Right renal cortex interstitium (tissue), 3 donors: ENCODE measurements around the gene ELOVL6. TPM values are rescaled to one million over a fixed set of nuclear protein-coding genes. Genes with fewer than 3 reads are reported as not detected.
"Not testable (repeated sequence)": the region's sequence is repeated elsewhere in the genome, so short reads cannot be mapped to it uniquely, and the experiment has no call there.

Experiments
- DNase-seq, 3 donors: peaks; one replicate each; pipeline ENCODE4 v3.0.0-alpha.2; 2013; ENCODE audit warnings: low read depth in 3 of 3, low spot score in 2 of 3
- polyA plus RNA-seq, 3 donors: library from polyadenylated mRNA; unstranded; fragments of 120-200 nt; gene quantifications; one replicate each; pipeline ENCODE4 v1.2.1, GENCODE V29; 2013; ENCODE audit not compliant: insufficient read length in 3 of 3

ELOVL6 gene
- polyA plus RNA-seq = 10 to 100 TPM; 31.5 to 36.7 (median 33.5) TPM

- peak in 2 of 3 donors; percentile 57 to 62 for DNase-seq
Observed at GRCh38 chr4:110198435-110199416, at the start of gene ELOVL6. TSS of gene ELOVL6 (minus strand) at chr4:110198615. CDS start at chr4:110198335, 280 bp downstream.

GRCh38 chr4:110248100-110248499 lies 49.7 kb upstream of the ELOVL6 start:
- no peak for DNase-seq

- no peak for DNase-seq
Observed at GRCh38 chr4:110247591-110247990, 49.2 kb upstream of the ELOVL6 start.

GRCh38 chr4:110245577-110245976 lies 47.2 kb upstream of the ELOVL6 start:
- DNase-seq = no peak

- no peak for DNase-seq
Observed at GRCh38 chr4:110236324-110236723, 37.9 kb upstream of the ELOVL6 start.

- not testable (repeated sequence) for DNase-seq
Observed at GRCh38 chr4:110233581-110233980, 35.2 kb upstream of the ELOVL6 start.

- no peak for DNase-seq
Observed at GRCh38 chr4:110231869-110232268, 33.5 kb upstream of the ELOVL6 start.

- no peak for DNase-seq
Observed at GRCh38 chr4:110229266-110229665, 30.9 kb upstream of the ELOVL6 start.

GRCh38 chr4:110224812-110225211 lies 26.4 kb upstream of the ELOVL6 start:
- DNase-seq = no peak

- DNase-seq = no peak
Observed at GRCh38 chr4:110224142-110224541, 25.7 kb upstream of the ELOVL6 start.

GRCh38 chr4:110218935-110219334 lies 20.5 kb upstream of the ELOVL6 start:
- DNase-seq = not testable (repeated sequence)

GRCh38 chr4:110217181-110217580 lies 18.8 kb upstream of the ELOVL6 start:
- DNase-seq = not testable (repeated sequence)

GRCh38 chr4:110216129-110216528 lies 17.7 kb upstream of the ELOVL6 start:
- DNase-seq = no peak

- no peak for DNase-seq
Observed at GRCh38 chr4:110211770-110212061, 13.3 kb upstream of the ELOVL6 start.

GRCh38 chr4:110211007-110211769 lies 12.8 kb upstream of the ELOVL6 start:
- DNase-seq = no peak

GRCh38 chr4:110208419-110208818 lies 10.0 kb upstream of the ELOVL6 start:
- DNase-seq = no peak

- DNase-seq = no peak
Observed at GRCh38 chr4:110207233-110207632, 8.8 kb upstream of the ELOVL6 start.

GRCh38 chr4:110202024-110202423 lies 3.6 kb upstream of the ELOVL6 start:
- DNase-seq = no peak

GRCh38 chr4:110201502-110201901 lies 3.1 kb upstream of the ELOVL6 start:
- no peak for DNase-seq

GRCh38 chr4:110200689-110201088 lies 2.3 kb upstream of the ELOVL6 start:
- DNase-seq = no peak

GRCh38 chr4:110198049-110198434 lies 373 bp downstream of the ELOVL6 start:
- DNase-seq = no peak
